ENCODE results near the gene TMEM82. TPM values are rescaled to one million over a fixed set of nuclear protein-coding genes. Genes with fewer than 3 reads are reported as not detected.
A peak's percentile ranks its signal among the peaks of the same experiment; 100 is the strongest.

TMEM82 gene
- polyA plus RNA-seq (2012; rRNA removed): not detected in 2 replicates
- polyA plus RNA-seq (2012; cell fraction: cytosol; rRNA removed): not detected in 2 replicates
- polyA plus RNA-seq (2012; cell fraction: nucleus; rRNA removed): not detected in 2 replicates

GRCh38 chr1:15742339-15742801 is at the start of gene TMEM82:
TMEM82 (plus strand) TSS chr1:15742499; CDS start chr1:15742560, 61 bp downstream.
- Histone ChIP-seq H3K79me2 (ENCODE audit: insufficient read depth) (no peaks in the 10 kb centered on the region), H3K27me3 (ENCODE audit: insufficient read depth) (no peaks in the 10 kb centered on the region), H3F3A (replicated peaks; ENCODE audit: insufficient read depth) (no peaks in the 10 kb centered on the region), H4K20me1 (ENCODE audit: insufficient read depth) (no peaks in the 10 kb centered on the region), H3K27ac (ENCODE audit: low read depth in 2 of 2, low read length in 1 of 2) (no peak within 1 kb of the TSS), H3K9ac (no peak within 1 kb of the TSS), H2AFZ (ENCODE audit: low read depth) (no peak within 1 kb of the TSS), H3K4me1 (ENCODE audit: control insufficient read depth in 1 of 2, insufficient read depth in 2 of 2, low read depth in 1 of 2, low read length in 1 of 2) (peaks cover 0 to 30% of the 10 kb centered on the region in 2 experiments; a peak in 1 of 4 replicates), H3K4me3 (ENCODE audit: low read depth in 2 of 2, low read length in 1 of 2) (peak within 1 kb of the TSS in 1 of 2 experiments; percentile 46; a peak in 1 of 4 replicates), H3K36me3 (replicated peaks in 1 of 2; ENCODE audit: control insufficient read depth in 1 of 2, insufficient read depth in 2 of 2, low read length in 1 of 2) (no peaks in the 10 kb centered on the region), H3K9me2 (no peaks in the 10 kb centered on the region), H3K4me2 (no peak within 1 kb of the TSS), H3K9me3 (no peaks in the 10 kb centered on the region)
- ChIA-PET POLR2A (no interaction called here), CTCF (interaction anchor here (1.4 kb wide), 1 partner anchor 89 kb away, joined by 3 read pairs; no protein-coding TSS in a partner anchor)
- DNase-seq: no peak
- TF ChIP-seq NFIC (IDR thresholded peaks at IDR 0.05; ENCODE audit: borderline replicate concordance) (no peak), SIN3A (IDR thresholded peaks at IDR 0.05; ENCODE audit: borderline replicate concordance, low read depth, low read length) (no peak)
- TF ChIP-seq, protein P1, sequence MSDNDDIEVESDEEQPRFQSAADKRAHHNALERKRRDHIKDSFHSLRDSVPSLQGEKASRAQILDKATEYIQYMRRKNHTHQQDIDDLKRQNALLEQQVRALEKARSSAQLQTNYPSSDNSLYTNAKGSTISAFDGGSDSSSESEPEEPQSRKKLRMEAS (IDR thresholded peaks at IDR 0.05; ENCODE audit: low read depth): no peak
- WGBS (ENCODE audit: low lambda C conversion rate): 66% methylated on average over 14 of the region's 14 CpGs

GRCh38 chr1:15693371-15693770 is 48.9 kb upstream of the TMEM82 start:
- Histone ChIP-seq H3K4me2 (no peak overlapping the region), H3K9me2 (no peaks in the 10 kb centered on the region), H3K27ac (ENCODE audit: low read depth in 2 of 2, low read length in 1 of 2) (no peak overlapping the region), H2AFZ (ENCODE audit: low read depth) (no peak overlapping the region), H3K4me3 (ENCODE audit: low read depth in 2 of 2, low read length in 1 of 2) (no peak overlapping the region), H3K79me2 (ENCODE audit: insufficient read depth) (peaks cover 95% of the 10 kb centered on the region), H3K36me3 (replicated peaks in 1 of 2; ENCODE audit: control insufficient read depth in 1 of 2, insufficient read depth in 2 of 2, low read length in 1 of 2) (no peaks in the 10 kb centered on the region), H3F3A (replicated peaks; ENCODE audit: insufficient read depth) (no peaks in the 10 kb centered on the region), H3K4me1 (ENCODE audit: control insufficient read depth in 1 of 2, insufficient read depth in 2 of 2, low read depth in 1 of 2, low read length in 1 of 2) (no peaks in the 10 kb centered on the region), H3K9ac (no peak overlapping the region), H3K9me3 (no peaks in the 10 kb centered on the region), H4K20me1 (ENCODE audit: insufficient read depth) (peaks cover 24% of the 10 kb centered on the region), H3K27me3 (ENCODE audit: insufficient read depth) (no peaks in the 10 kb centered on the region)
- no peak for TF ChIP-seq GABPA (IDR thresholded peaks at IDR 0.05; ENCODE audit: low read depth)
- TF ChIP-seq TCF12 (IDR thresholded peaks at IDR 0.05): no peak
- TF ChIP-seq, protein P2, sequence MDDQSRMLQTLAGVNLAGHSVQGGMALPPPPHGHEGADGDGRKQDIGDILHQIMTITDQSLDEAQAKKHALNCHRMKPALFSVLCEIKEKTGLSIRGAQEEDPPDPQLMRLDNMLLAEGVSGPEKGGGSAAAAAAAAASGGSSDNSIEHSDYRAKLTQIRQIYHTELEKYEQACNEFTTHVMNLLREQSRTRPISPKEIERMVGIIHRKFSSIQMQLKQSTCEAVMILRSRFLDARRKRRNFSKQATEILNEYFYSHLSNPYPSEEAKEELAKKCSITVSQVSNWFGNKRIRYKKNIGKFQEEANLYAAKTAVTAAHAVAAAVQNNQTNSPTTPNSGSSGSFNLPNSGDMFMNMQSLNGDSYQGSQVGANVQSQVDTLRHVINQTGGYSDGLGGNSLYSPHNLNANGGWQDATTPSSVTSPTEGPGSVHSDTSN (IDR thresholded peaks at IDR 0.05): no peak
- no peak for TF ChIP-seq EZH2phosphoT487 (IDR thresholded peaks at IDR 0.05; ENCODE audit: borderline replicate concordance, low read depth)
- TF ChIP-seq CHD2 (IDR thresholded peaks at IDR 0.05; ENCODE audit: low read length, partially characterized antibody): no peak
- TF ChIP-seq, protein P3, sequence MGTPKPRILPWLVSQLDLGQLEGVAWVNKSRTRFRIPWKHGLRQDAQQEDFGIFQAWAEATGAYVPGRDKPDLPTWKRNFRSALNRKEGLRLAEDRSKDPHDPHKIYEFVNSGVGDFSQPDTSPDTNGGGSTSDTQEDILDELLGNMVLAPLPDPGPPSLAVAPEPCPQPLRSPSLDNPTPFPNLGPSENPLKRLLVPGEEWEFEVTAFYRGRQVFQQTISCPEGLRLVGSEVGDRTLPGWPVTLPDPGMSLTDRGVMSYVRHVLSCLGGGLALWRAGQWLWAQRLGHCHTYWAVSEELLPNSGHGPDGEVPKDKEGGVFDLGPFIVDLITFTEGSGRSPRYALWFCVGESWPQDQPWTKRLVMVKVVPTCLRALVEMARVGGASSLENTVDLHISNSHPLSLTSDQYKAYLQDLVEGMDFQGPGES (IDR thresholded peaks at IDR 0.05; ENCODE audit: low read depth, low read length): no peak
- no peak for TF ChIP-seq RAD21 (IDR thresholded peaks at IDR 0.05; ENCODE audit: low read length)
- TF ChIP-seq CTCF (IDR thresholded peaks at IDR 0.05): no peak
- no peak for TF ChIP-seq FOXM1 (IDR thresholded peaks at IDR 0.05; ENCODE audit: low read depth)
- TF ChIP-seq, protein P4, sequence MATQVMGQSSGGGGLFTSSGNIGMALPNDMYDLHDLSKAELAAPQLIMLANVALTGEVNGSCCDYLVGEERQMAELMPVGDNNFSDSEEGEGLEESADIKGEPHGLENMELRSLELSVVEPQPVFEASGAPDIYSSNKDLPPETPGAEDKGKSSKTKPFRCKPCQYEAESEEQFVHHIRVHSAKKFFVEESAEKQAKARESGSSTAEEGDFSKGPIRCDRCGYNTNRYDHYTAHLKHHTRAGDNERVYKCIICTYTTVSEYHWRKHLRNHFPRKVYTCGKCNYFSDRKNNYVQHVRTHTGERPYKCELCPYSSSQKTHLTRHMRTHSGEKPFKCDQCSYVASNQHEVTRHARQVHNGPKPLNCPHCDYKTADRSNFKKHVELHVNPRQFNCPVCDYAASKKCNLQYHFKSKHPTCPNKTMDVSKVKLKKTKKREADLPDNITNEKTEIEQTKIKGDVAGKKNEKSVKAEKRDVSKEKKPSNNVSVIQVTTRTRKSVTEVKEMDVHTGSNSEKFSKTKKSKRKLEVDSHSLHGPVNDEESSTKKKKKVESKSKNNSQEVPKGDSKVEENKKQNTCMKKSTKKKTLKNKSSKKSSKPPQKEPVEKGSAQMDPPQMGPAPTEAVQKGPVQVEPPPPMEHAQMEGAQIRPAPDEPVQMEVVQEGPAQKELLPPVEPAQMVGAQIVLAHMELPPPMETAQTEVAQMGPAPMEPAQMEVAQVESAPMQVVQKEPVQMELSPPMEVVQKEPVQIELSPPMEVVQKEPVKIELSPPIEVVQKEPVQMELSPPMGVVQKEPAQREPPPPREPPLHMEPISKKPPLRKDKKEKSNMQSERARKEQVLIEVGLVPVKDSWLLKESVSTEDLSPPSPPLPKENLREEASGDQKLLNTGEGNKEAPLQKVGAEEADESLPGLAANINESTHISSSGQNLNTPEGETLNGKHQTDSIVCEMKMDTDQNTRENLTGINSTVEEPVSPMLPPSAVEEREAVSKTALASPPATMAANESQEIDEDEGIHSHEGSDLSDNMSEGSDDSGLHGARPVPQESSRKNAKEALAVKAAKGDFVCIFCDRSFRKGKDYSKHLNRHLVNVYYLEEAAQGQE (IDR thresholded peaks at IDR 0.05; ENCODE audit: low read depth, low read length): no peak
- TF ChIP-seq, protein P5, sequence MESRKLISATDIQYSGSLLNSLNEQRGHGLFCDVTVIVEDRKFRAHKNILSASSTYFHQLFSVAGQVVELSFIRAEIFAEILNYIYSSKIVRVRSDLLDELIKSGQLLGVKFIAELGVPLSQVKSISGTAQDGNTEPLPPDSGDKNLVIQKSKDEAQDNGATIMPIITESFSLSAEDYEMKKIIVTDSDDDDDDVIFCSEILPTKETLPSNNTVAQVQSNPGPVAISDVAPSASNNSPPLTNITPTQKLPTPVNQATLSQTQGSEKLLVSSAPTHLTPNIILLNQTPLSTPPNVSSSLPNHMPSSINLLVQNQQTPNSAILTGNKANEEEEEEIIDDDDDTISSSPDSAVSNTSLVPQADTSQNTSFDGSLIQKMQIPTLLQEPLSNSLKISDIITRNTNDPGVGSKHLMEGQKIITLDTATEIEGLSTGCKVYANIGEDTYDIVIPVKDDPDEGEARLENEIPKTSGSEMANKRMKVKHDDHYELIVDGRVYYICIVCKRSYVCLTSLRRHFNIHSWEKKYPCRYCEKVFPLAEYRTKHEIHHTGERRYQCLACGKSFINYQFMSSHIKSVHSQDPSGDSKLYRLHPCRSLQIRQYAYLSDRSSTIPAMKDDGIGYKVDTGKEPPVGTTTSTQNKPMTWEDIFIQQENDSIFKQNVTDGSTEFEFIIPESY (IDR thresholded peaks at IDR 0.05; ENCODE audit: borderline replicate concordance, low read depth): no peak
- no peak for TF ChIP-seq MXI1 (IDR thresholded peaks at IDR 0.05; ENCODE audit: low read depth, low read length)
- CTCF ChIA-PET: no interaction called here
- POLR2A ChIA-PET: no interaction called here
- WGBS (ENCODE audit: low lambda C conversion rate): 93% methylated on average over 5 of the region's 5 CpGs
- DNase-seq: no peak

All from SK-N-SH (cell line).